Measurements from ENCODE around the gene TANGO6. TPM values are rescaled to one million over a fixed set of nuclear protein-coding genes. Genes with fewer than 3 reads are reported as not detected.

TANGO6 gene
- total RNA-seq, 3 donors from 2014 or later, result 7.4 to 19.7 (median 8.2) TPM

DNA sequence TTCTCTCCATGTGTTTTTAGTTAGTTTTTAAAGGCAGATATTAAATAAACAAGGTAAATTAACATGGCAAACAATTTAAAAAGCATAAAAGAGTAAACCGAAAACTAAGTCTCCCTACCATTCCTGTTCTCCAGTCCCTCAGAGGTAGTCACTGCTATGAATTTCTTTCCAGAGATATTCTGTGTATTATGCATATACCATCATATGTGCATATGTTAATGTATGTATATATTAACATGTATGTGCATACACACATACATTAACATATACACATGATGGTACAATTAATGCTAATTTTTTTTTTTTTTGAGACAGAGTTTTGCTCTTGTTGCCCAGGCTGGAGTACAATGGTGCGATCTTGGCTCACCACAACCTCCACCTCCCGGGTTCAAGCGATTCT, 32.5 kb downstream of the TANGO6 start:
- H3K9me3 ChIP-seq, result no peaks in the 10 kb centered on the region
- intact Hi-C loops (cut with DNase I, micrococcal nuclease), result no loop called here
- H3K4me1 ChIP-seq (ENCODE audit: low read depth), result peaks cover 8% of the 10 kb centered on the region
- no peaks in the 10 kb centered on the region for H3K36me3 ChIP-seq (ENCODE audit: low read depth)
- H3K4me3 ChIP-seq, result no peak overlapping the region
- no peak for ATAC-seq
- no peak for DNase-seq
- TF ChIP-seq, protein P1, sequence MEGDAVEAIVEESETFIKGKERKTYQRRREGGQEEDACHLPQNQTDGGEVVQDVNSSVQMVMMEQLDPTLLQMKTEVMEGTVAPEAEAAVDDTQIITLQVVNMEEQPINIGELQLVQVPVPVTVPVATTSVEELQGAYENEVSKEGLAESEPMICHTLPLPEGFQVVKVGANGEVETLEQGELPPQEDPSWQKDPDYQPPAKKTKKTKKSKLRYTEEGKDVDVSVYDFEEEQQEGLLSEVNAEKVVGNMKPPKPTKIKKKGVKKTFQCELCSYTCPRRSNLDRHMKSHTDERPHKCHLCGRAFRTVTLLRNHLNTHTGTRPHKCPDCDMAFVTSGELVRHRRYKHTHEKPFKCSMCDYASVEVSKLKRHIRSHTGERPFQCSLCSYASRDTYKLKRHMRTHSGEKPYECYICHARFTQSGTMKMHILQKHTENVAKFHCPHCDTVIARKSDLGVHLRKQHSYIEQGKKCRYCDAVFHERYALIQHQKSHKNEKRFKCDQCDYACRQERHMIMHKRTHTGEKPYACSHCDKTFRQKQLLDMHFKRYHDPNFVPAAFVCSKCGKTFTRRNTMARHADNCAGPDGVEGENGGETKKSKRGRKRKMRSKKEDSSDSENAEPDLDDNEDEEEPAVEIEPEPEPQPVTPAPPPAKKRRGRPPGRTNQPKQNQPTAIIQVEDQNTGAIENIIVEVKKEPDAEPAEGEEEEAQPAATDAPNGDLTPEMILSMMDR (IDR thresholded peaks at IDR 0.05), result no peak

DNA sequence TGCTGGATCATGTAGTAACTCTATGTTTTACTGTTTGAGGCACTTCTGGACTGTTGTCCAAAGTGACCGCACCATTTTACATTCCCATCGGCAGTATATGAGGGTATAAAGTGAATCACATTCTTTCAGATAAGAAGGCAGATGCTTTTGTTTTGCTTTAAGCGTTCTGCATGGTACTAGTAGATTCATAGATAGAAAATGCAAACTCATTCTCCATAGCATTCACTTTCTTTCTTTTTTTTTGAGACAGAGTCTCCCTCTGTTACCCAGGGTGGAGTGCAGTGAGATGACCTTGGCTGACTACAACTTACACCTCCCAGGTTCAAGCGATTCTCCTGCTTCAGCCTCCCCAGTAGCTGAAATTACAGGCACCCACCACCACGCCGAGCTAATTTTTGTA, 40.4 kb downstream of the TANGO6 start:
- intact Hi-C loops (cut with DNase I, micrococcal nuclease), result no loop called here
- no peaks in the 10 kb centered on the region for H3K9me3 ChIP-seq
- TF ChIP-seq, protein P1 (IDR thresholded peaks at IDR 0.05), result no peak
- no peaks in the 10 kb centered on the region for H3K4me1 ChIP-seq (ENCODE audit: low read depth)
- DNase-seq (no peak), ATAC-seq (no peak)
- no peak overlapping the region for H3K4me3 ChIP-seq
- H3K36me3 ChIP-seq (ENCODE audit: low read depth), result no peaks in the 10 kb centered on the region

DNA sequence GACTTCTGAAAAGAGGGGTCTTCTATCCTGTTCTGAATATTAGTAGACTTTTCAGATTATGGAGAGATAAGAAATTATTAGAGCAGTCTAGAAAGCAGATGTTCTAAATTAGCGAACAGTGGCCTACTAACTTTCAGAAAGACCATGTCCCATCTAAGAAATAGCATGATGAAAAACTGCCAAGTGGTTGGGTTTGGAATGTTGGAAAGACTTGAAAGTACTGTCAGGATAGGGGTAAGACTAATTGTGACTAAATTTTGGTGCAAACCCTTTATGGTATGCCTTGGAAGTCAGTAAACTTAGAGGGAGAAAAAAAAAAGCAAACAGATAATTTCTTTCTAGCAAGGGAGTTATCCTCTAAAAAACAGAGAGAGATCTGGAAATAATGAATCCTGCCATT, 41.1 kb downstream of the TANGO6 start:
- no peak overlapping the region for H3K4me3 ChIP-seq
- H3K9me3 ChIP-seq, result no peaks in the 10 kb centered on the region
- intact Hi-C loops (cut with DNase I, micrococcal nuclease), result no loop called here
- TF ChIP-seq, protein P1 (IDR thresholded peaks at IDR 0.05), result no peak
- ATAC-seq, result no peak
- DNase-seq, result no peak
- no peaks in the 10 kb centered on the region for H3K4me1 ChIP-seq (ENCODE audit: low read depth)
- no peaks in the 10 kb centered on the region for H3K36me3 ChIP-seq (ENCODE audit: low read depth)

DNA sequence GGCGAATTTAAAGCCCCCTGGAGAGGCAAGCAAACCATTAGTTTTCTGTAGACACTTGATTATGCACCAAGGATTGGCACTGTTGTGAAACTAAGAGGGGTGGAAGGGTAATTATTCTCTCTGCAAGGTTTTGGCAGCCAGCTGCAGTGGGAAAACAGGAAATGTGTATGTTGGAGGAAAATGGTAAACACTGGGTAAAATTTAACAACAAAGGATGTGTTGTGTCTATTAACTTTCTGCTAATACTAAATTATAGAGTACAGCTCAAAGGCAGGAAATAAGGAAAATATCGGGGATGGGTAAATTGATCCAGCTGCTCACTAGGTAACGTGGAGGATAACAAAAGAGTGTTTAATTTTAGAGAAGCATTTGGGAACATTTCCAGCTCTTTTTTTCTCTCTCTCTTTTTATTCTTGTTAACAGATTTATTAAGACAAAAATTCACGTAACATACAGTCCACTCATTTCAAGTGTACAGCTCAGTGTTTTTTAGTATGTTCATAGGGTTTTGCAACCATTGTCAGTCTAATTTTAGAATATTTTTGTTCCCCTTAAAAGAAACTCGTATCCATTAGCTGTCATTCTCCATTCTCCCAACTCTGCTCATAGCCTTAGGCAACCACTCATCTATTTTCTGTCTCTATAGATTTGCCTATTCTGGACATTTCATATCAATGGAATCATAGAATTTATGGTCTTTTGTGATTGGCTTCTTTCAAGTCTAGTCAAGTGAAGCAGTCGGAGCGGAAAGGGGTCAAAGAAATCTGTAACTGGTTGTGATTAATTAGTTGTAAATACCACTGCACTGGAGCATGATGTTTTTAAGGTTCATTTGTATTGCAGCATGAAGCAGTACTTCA, 41.8 kb downstream of the TANGO6 start:
- H3K4me3 ChIP-seq, result no peak overlapping the region
- no peaks in the 10 kb centered on the region for H3K36me3 ChIP-seq (ENCODE audit: low read depth)
- H3K4me1 ChIP-seq (ENCODE audit: low read depth), result no peaks in the 10 kb centered on the region
- DNase-seq (no peak), ATAC-seq (no peak)
- no peaks in the 10 kb centered on the region for H3K9me3 ChIP-seq
- TF ChIP-seq, protein P1 (IDR thresholded peaks at IDR 0.05), result no peak
- intact Hi-C loops (cut with DNase I, micrococcal nuclease), result no loop called here

DNA sequence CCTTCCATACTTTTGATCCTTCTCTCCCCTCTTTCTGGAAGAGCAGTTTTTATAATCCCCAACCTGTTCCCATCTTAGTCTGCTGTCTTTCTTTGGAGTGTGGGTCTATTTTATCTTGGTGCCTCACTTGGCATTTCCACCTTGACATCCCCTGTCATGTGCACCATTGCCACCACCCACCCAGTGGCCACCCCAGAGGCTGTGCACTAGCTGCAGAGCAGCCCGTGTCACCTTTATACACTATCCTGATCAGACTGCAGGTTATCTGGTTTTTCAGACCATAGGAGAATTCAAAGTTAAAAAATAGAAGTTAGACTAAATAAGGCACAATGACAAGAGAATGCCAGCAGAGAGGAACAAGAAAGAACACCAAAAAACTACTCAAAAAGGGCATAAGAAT, 43.8 kb downstream of the TANGO6 start:
- Histone ChIP-seq H3K36me3 (ENCODE audit: low read depth) (no peaks in the 10 kb centered on the region), H3K4me1 (ENCODE audit: low read depth) (no peaks in the 10 kb centered on the region), H3K4me3 (no peak overlapping the region), H3K9me3 (no peaks in the 10 kb centered on the region)
- intact Hi-C loops (cut with DNase I, micrococcal nuclease), result no loop called here
- TF ChIP-seq, protein P1 (IDR thresholded peaks at IDR 0.05), result no peak
- ATAC-seq (no peak), DNase-seq (no peak)
